Body of pancreas (tissue), 4 donors: ENCODE data around the gene DFFB. TPM values are rescaled to one million over a fixed set of nuclear protein-coding genes. Genes with fewer than 3 reads are reported as not detected.

ENCODE experiments used
- ATAC-seq: fragments of 150-250 bp; one replicate; pipeline ENCODE4 v1.9.1; 2016
- DNase-seq, 4 donors: peaks; one replicate each; pipeline ENCODE4 v3.0.0-alpha.2; 2019
- H3K27ac ChIP-seq, 4 donors: fragments of 200-600 bp; sonication (generic); 1 replicate in 3 of 4; 2 replicates in 1 of 4; pipeline versions ENCODE4 v1.5.1 to v1.6.1; 2016 to 2019; ENCODE audit warnings: mild to moderate bottlenecking in 1 of 4, mixed read lengths in 1 of 4, moderate library complexity in 1 of 4
- H3K27me3 ChIP-seq, 2 donors: fragments of 200-600 bp; sonication (generic); one replicate each; pipeline ENCODE4 v1.6.0; 2016; ENCODE audit warnings: mild to moderate bottlenecking in 1 of 2
- H3K36me3 ChIP-seq, 2 donors: fragments of 200-600 bp; sonication (generic); replicated peaks in 1 of 2; 2 replicates each; pipeline ENCODE4 v1.5.1; 2016; ENCODE audit warnings: low read depth in 2 of 2; ENCODE audit not compliant: insufficient read depth in 1 of 2
- H3K4me1 ChIP-seq: fragments of 200-600 bp; sonication (generic); one replicate; pipeline ENCODE4 v1.6.0; 2016
- H3K4me3 ChIP-seq, 2 donors: fragments of 200-600 bp; sonication (generic); 1 replicate in 1 of 2; 2 replicates in 1 of 2; pipeline ENCODE4 v1.5.1; 2016 to 2019
- H3K9me3 ChIP-seq, 3 donors: fragments of 200-600 bp; sonication (generic); 1 replicate in 2 of 3; 2 replicates in 1 of 3; pipeline ENCODE4 v1.5.1; 2016
- CTCF ChIP-seq, 7 experiments: fragments of 450-650 bp in 4 of 7; fragments of 200-600 bp in 3 of 7; sonication (generic) in 3 of 7; IDR thresholded peaks; one replicate each; pipeline ENCODE4 v1.5.1; 2016 to 2019; ENCODE audit warnings: antibody characterized with exemption in 7 of 7
- POLR2A ChIP-seq, 3 donors: fragments of 450-650 bp; IDR thresholded peaks; one replicate each; pipeline ENCODE4 v1.6.1; 2016; ENCODE audit warnings: antibody characterized with exemption in 3 of 3, mild to moderate bottlenecking in 2 of 3
- WGBS, 2 donors: methylation state at CpG; one replicate each; pipeline ENCODE4 v1.1.5; 2017; 5-methylcytosine and 5-hydroxymethylcytosine counted together
- intact Hi-C: fragments of 100-400 bp; cut with DNase I; formaldehyde crosslinking; loops from one replicate; pipeline ENCODE4 v1.15.1; 2023
- total RNA-seq, 2 donors: library from RNA; depleted of rRNA; stranded (reverse); fragments of >200 nt; gene quantifications; one replicate each; pipeline ENCODE4 v1.1.0, GENCODE V29; 2016

The DFFB gene
- total RNA-seq, 2 donors from 2014 or later, result 6.5 to 13.5 TPM

GRCh38 chr1:3902111-3902511 lies 44.8 kb downstream of the DFFB start:
- H3K27me3 ChIP-seq, result no peaks in the 10 kb centered on the region
- ATAC-seq (no peak), DNase-seq (no peak)
- intact Hi-C loops, result no loop called here
- H3K36me3 ChIP-seq, result no peaks in the 10 kb centered on the region
- H3K27ac ChIP-seq, result no peak overlapping the region
- no peak overlapping the region for H3K4me3 ChIP-seq
- H3K9me3 ChIP-seq, result no peaks in the 10 kb centered on the region
- TF ChIP-seq POLR2A (IDR thresholded peaks at IDR 0.05) (no peak), CTCF (IDR thresholded peaks at IDR 0.05) (no peak)
- peaks cover 11% of the 10 kb centered on the region for H3K4me1 ChIP-seq
- 92 to 95% methylated on average over 15 of the region's 15 CpGs for WGBS, 2 donors

GRCh38 chr1:3902571-3903091 lies 45.4 kb downstream of the DFFB start:
- TF ChIP-seq POLR2A (IDR thresholded peaks at IDR 0.05) (no peak), CTCF (IDR thresholded peaks at IDR 0.05) (no peak)
- ATAC-seq (no peak), DNase-seq (no peak)
- no peak overlapping the region for H3K4me3 ChIP-seq
- peaks cover 11% of the 10 kb centered on the region for H3K4me1 ChIP-seq
- no peaks in the 10 kb centered on the region for H3K9me3 ChIP-seq
- WGBS, 2 donors, result 77 to 80% methylated on average over 10 of the region's 10 CpGs
- H3K27ac ChIP-seq, result no peak overlapping the region
- no peaks in the 10 kb centered on the region for H3K36me3 ChIP-seq
- H3K27me3 ChIP-seq, result no peaks in the 10 kb centered on the region
- intact Hi-C loops, result no loop called here

- DNase-seq (peak; percentile 41 to 76 (median 60)), ATAC-seq (no peak)
- Histone ChIP-seq H3K9me3 (no peaks in the 10 kb centered on the region), H3K27me3 (no peaks in the 10 kb centered on the region), H3K4me1 (peaks cover 11% of the 10 kb centered on the region), H3K36me3 (no peaks in the 10 kb centered on the region), H3K27ac (no peak overlapping the region), H3K4me3 (no peak overlapping the region)
- TF ChIP-seq POLR2A (IDR thresholded peaks at IDR 0.05) (no peak), CTCF (IDR thresholded peaks at IDR 0.05) (no peak)
- WGBS, 2 donors, result 63 to 76% methylated on average over 16 of the region's 16 CpGs
- intact Hi-C loops, result no loop called here
Measured at GRCh38 chr1:3903141-3904005, 46.1 kb downstream of the DFFB start.

GRCh38 chr1:3904006-3904842 lies 46.9 kb downstream of the DFFB start:
- Histone ChIP-seq H3K4me3 (no peak overlapping the region), H3K4me1 (peaks cover 9% of the 10 kb centered on the region), H3K27me3 (no peaks in the 10 kb centered on the region), H3K36me3 (no peaks in the 10 kb centered on the region), H3K9me3 (no peaks in the 10 kb centered on the region), H3K27ac (no peak overlapping the region)
- DNase-seq (peak in 1 of 4 donors; percentile 9), ATAC-seq (no peak)
- TF ChIP-seq POLR2A (IDR thresholded peaks at IDR 0.05) (no peak), CTCF (IDR thresholded peaks at IDR 0.05) (no peak)
- intact Hi-C loops, result no loop called here
- 81 to 85% methylated on average over 21 to 24 of the region's 24 CpGs for WGBS, 2 donors
